Mucosa of descending colon (tissue), 3 donors: Measurements from ENCODE around the gene LARP1. TPM values are rescaled to one million over a fixed set of nuclear protein-coding genes. Genes with fewer than 3 reads are reported as not detected.

Experiments used
- ATAC-seq: fragments of 200-7000 bp; cut with Tn5 transposase; one replicate; pipeline ENCODE4 v1.9.1; 2020; ENCODE audit warnings: mild to moderate bottlenecking, moderate library complexity
- DNase-seq, 3 donors: peaks; one replicate each; pipeline ENCODE4 v3.0.0-alpha.2; 2020
- H3K36me3 ChIP-seq: fragments of 200-600 bp; one replicate; pipeline ENCODE4 v1.8.0; 2021; ENCODE audit warnings: low read depth, mild to moderate bottlenecking
- H3K4me1 ChIP-seq: fragments of 200-600 bp; one replicate; pipeline ENCODE4 v1.8.0; 2021; ENCODE audit warnings: low read depth, mild to moderate bottlenecking
- H3K4me3 ChIP-seq: fragments of 200-600 bp; one replicate; pipeline ENCODE4 v1.8.0; 2021; ENCODE audit warnings: mild to moderate bottlenecking
- H3K9me3 ChIP-seq: fragments of 200-600 bp; one replicate; pipeline ENCODE4 v1.8.0; 2021; ENCODE audit warnings: mild to moderate bottlenecking
- CTCF ChIP-seq: fragments of 200-600 bp; IDR thresholded peaks from one replicate; pipeline ENCODE4 v1.8.0; 2022; ENCODE audit warnings: antibody characterized with exemption, mild to moderate bottlenecking
- intact Hi-C, 2 donors: fragments of 100-400 bp; cut with DNase I in 1 of 2; cut with micrococcal nuclease in 1 of 2; formaldehyde crosslinking; loops; one replicate each; pipeline versions ENCODE4 v1.11.0 to v1.11.1; 2022; cut with DNase I, micrococcal nuclease
- total RNA-seq, 3 donors: library from RNA; stranded (reverse); fragmentation: NEBNext Ultra II Directional in 2 of 3; extraction: Animal tissue kit (Norgen Biotek cat#: 25700) in 2 of 3; gene quantifications; one replicate each; pipeline versions ENCODE4 v1.2.1 to v1.2.4, GENCODE V29; 2021 to 2023
- donor health status: DM: no; HTN: no; CAD: no; lungs with moderate emphysema.
- donor health status: DM: no; HTN: no; CAD: no.
- donor health status: DM: no; HTN: yes; CAD: no.

The LARP1 gene
- total RNA-seq, 3 donors from 2014 or later = 127 to 157 (median 140) TPM

- no peak for TF ChIP-seq CTCF
- Histone ChIP-seq H3K36me3 (no peaks in the 10 kb centered on the region), H3K4me3 (no peak overlapping the region), H3K4me1 (peaks cover 24% of the 10 kb centered on the region), H3K9me3 (no peaks in the 10 kb centered on the region)
- intact Hi-C loops = no loop called here
- ATAC-seq = no peak
- no peak for DNase-seq
These were observed 11.5 kb downstream of the LARP1 start for GRCh38 chr5:154766558-154767281.

GRCh38 chr5:154767576-154767975, 12.4 kb downstream of the LARP1 start:
- H3K9me3 ChIP-seq = no peaks in the 10 kb centered on the region
- peaks cover 20% of the 10 kb centered on the region for H3K4me1 ChIP-seq
- no peaks in the 10 kb centered on the region for H3K36me3 ChIP-seq
- ATAC-seq (no peak), DNase-seq (no peak)
- no peak for TF ChIP-seq CTCF
- H3K4me3 ChIP-seq = no peak overlapping the region
- intact Hi-C loops = no loop called here

GRCh38 chr5:154768207-154768606, 13.0 kb downstream of the LARP1 start:
- H3K4me1 ChIP-seq = peaks cover 21% of the 10 kb centered on the region

GRCh38 chr5:154770111-154770510, 14.9 kb downstream of the LARP1 start:
- DNase-seq = no peak
- peak; percentile 8 for ATAC-seq
- Histone ChIP-seq H3K36me3 (no peaks in the 10 kb centered on the region), H3K4me3 (no peak overlapping the region), H3K4me1 (peaks cover 22% of the 10 kb centered on the region), H3K9me3 (no peaks in the 10 kb centered on the region)
- intact Hi-C loops = no loop called here
- TF ChIP-seq CTCF = no peak

More at GRCh38 chr5:154768207-154768606, 13.0 kb downstream of the LARP1 start:
- DNase-seq (no peak), ATAC-seq (no peak)
- H3K36me3 ChIP-seq = no peaks in the 10 kb centered on the region
- TF ChIP-seq CTCF = no peak
- intact Hi-C loops = no loop called here
- H3K4me3 ChIP-seq = no peak overlapping the region
- H3K9me3 ChIP-seq = no peaks in the 10 kb centered on the region

GRCh38 chr5:154771383-154771901, 16.3 kb downstream of the LARP1 start:
- Histone ChIP-seq H3K9me3 (no peaks in the 10 kb centered on the region), H3K4me3 (no peak overlapping the region), H3K36me3 (no peaks in the 10 kb centered on the region), H3K4me1 (peaks cover 14% of the 10 kb centered on the region)
- ATAC-seq = peak; percentile 39
- no peak for TF ChIP-seq CTCF
- intact Hi-C loops = no loop called here
- no peak for DNase-seq
